D721Med (cell line): Measurements from ENCODE around the gene KCTD8.
A peak's percentile ranks its signal among the peaks of the same experiment; 100 is the strongest.

Experiments
- DNase-seq: peaks from one replicate; pipeline ENCODE4 v3.0.0; 2011; ENCODE audit warnings: low spot score; ENCODE audit not compliant: insufficient read length
- FAIRE-seq: peaks from 2 replicates; lab custom pipeline; 2011; peaks lifted over from hg19 to GRCh38; lab: Jason Lieb, UNC
- TF ChIP-seq, protein P1 (sequence below): IDR thresholded peaks from 2 replicates; pipeline ENCODE4 v1.5.1; 2012; ENCODE audit warnings: mild to moderate bottlenecking, control low read depth; ENCODE audit not compliant: insufficient read depth; ENCODE audit errors: missing control alignments

KCTD8 gene

DNA sequence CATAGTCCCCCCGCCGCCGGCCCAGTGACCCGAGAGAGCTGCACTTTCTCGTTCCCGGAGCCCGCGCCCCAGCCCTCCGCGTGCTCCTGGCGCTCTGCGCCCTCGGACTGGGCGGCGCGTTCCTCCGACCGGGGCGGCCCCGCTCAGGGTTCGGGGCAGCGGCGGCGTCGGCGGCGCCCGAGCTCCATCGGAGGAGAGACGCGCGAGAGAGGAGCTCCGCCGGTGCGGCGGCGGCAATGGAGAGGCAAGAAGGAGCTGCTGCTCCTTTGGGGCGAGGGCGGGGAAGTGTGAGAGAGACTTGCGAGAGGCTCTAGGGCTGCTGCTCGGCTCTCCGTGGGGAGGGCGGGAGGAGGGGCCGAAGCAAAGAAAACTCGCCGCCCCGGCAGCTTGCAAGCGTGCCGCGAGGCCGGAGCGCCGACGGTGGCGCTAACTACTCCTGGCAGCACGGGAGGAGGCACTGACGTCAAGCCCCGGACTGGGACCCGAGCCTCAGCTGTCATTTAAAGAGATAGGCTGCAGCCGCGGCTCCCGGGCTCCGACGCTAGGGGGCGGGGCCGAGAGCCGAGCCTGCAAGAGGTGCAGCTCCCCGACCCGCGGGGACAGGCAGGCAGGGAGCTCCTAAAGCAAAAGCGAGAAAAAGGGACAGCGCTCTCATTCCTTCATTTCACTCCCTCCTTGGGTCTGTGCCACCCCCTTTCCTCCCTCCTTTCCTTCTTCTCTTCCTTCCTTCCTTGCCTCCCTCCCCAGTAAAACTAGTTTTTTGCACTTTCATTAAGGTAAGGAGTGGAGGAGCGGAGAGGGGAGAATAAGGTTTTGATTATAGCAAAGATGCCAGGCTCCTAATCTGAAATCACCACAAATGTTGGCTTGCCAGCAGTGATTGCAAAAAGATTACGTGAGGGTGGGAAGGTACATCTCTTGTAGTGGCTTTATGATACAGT lies at the start of gene KCTD8:
TSS of gene KCTD8 (minus strand) at position 289 of the 941 bp plus-strand sequence.
- TF ChIP-seq, protein P1, sequence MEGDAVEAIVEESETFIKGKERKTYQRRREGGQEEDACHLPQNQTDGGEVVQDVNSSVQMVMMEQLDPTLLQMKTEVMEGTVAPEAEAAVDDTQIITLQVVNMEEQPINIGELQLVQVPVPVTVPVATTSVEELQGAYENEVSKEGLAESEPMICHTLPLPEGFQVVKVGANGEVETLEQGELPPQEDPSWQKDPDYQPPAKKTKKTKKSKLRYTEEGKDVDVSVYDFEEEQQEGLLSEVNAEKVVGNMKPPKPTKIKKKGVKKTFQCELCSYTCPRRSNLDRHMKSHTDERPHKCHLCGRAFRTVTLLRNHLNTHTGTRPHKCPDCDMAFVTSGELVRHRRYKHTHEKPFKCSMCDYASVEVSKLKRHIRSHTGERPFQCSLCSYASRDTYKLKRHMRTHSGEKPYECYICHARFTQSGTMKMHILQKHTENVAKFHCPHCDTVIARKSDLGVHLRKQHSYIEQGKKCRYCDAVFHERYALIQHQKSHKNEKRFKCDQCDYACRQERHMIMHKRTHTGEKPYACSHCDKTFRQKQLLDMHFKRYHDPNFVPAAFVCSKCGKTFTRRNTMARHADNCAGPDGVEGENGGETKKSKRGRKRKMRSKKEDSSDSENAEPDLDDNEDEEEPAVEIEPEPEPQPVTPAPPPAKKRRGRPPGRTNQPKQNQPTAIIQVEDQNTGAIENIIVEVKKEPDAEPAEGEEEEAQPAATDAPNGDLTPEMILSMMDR, result peak; percentile 59
- DNase-seq (peak; percentile 40), FAIRE-seq (no peak)

DNA sequence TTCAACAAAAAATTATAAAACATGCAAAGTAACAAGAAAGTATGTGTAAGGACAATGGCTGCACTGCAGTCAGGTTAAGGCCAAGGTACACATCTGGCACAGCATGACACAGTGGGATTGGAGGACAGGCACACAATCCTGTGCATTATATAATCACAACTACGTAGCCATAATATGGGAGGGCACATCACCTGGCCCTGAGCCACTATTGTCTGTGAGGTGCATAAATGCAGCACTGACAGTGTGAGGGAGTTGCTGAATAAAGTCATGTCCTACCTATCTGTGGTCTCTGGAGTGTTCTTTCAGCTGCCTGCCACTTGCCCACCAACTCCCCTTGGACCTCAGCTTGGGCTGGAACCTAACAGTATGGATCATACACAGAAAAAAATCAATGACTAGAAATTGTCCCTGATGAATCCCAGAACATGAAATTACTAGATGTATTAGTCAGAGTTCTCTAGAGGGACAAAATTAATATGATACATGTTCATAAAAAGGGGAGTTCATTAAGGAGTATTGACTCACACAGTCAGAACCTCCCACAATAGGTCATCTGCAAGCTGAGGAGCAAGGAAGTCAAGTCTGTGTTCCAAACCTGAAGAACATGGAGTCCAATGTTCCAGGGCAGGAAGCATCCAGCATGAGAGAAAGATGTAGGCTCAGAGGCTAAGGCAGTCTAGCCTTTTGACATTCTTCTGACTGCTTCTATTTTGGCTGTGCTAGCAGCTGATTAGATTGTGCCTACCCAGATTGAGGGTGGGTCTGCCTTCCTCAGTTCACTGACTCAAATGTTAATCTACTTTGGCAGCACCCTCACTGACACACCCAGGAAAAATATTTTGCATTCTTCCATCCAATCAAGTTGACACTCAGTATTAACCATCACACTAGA lies 46.4 kb upstream of the KCTD8 start:
- TF ChIP-seq, protein P1, result no peak
- FAIRE-seq (no peak), DNase-seq (no peak)

DNA sequence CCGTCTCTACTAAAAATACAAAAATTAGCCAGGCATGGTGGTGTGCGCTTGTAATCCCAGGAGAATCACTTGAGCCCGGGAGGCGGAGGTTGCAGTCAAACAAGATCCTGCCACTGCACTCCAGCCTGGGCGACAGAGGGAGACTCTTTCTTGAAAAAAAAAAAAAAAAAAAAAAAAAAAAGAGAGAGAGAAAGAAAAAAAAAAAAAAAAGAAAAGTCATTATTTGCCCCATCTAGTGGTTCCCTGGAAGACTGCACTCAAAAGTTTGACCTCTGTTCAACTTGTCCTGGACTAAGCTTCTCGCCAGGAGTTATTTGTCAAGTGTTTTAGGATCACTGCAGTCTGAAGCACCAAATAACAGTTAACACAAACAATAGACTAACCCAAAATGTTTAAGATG lies 45.3 kb upstream of the KCTD8 start:
- DNase-seq (no peak), FAIRE-seq (no peak)
- TF ChIP-seq, protein P1, result peak; percentile 48

DNA sequence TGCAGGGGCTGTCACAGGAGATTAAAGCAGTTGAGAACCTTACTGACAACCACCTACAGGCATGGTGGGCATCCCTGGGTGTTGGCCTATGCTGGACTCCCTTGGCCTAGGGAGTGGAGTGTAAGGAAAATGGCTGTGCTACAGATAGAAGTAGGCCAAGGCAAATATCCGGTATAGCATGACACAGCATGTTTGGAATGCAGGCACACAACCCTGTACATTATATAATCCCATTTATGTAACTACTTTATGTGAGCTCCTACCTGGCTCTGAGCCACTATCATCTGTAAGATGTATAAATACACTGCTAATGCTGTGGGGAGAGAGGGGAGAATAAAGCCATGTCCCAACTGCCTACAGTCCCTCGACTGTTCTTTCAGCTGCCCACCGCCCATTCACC lies 38.7 kb upstream of the KCTD8 start:
- FAIRE-seq, result no peak

DNA sequence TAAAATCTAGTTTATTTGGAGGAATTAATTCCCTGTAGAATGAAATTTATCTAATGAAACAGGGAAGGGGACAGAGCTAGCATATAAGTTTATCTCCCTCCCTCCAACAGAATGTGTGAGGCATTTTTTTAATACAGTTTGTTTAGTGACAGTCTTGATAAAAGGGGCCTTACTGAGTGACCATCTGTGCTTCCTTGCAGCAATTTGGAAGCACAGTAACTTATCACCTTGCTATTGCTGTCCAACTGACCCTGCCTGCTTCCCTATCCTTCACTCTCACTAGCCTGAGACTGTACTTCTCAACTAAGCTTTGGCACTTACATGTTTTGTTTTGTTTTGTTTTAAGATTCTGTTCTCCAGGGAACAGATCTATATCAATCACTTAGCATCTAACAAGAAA lies 31.1 kb upstream of the KCTD8 start:
- FAIRE-seq (no peak), DNase-seq (no peak)
- TF ChIP-seq, protein P1, result no peak

More for the DNA sequence above, 38.7 kb upstream of the KCTD8 start:
- DNase-seq, result no peak
- TF ChIP-seq, protein P1, result no peak

DNA sequence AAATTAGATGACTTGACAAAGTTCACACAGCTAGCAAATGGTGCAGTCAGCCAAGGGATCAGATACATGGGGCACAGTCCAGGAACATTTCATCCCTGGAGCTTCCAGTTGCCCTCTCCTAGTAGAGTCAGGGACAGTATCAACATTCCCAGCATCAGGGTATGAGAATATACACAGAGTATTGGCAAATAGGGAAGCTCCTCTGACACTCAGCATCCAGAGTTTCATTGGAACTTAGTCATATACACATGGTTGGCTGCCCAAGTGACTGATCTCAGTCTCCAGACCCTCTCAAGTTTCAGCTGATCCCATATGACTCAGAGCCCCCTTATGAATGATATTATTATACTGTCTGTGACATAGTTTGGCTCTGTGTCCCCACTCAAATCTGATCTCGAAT lies 13.7 kb upstream of the KCTD8 start:
- TF ChIP-seq, protein P1, result no peak
- DNase-seq (no peak), FAIRE-seq (no peak)
